ENCODE results near the gene ZRANB1.

Gene ZRANB1

DNA sequence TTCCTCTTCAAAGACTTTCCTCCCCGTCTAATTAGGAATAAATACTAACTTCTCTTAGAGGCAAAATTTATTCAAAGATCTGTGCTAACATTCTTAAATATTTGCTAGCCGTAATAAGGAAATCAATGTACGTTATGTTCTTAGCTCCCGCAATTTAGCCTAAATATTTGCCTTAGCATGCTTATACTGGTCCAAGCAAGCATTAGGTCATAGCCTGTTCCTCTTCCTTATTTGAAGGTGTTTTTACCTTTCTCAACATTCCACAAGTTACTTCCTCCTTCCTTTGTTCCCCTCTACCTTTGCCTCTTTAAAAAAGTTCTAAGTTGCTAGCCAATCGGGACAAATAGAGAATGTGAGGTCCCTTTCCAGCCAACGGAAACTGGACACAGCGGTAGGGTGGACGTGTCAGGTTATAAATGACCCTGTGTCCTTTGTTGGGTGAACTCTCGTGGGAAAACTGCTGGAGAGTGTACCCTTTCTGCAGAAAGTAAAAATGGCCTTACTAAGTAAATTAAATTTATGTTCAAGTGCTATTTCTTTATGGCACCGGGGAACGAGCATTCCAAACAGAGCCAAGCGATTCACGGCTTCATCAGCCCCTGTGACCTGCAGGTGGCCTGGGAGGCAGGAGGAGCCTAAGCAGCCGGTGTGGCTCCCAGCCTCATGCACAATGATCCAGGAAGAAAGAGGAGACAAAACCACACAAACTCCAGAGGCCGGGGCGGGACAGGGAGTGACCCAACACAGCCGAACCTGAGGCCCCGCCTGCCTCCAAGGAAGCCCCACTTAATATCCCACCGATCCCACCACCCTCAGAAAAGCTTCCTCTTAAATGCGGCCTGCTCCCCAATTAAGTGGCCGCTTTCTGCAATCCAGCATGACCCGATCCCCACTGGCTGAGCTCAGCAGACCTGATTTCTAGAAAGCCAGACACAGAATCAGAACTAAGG lies 67.0 kb downstream of the ZRANB1 start:
- no peak for DNase-seq

DNA sequence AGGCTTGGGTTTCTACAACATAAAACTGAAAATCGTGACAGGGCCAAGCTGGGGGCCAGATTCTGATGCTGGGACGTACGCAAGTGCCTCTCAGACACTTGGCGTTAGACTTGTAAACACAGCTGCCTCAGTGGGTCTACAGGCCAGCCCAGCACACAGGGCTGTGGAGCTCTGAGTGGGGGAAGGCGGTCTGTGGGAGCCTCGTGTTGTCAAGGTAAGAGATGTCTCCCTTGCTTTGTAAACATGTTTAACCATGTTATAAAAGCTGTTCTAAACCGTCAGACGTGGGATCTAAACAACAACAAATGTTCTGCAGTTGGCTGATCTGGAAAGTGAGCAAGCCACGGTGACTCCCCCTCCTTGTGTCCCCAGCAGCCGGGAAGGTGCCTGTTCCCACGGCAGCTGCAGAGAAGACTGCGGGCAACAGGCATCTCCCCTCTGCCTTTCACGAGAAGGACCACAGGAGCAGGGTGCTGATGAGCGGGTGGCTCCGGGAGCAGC lies 67.8 kb downstream of the ZRANB1 start:
- DNase-seq = no peak

DNA sequence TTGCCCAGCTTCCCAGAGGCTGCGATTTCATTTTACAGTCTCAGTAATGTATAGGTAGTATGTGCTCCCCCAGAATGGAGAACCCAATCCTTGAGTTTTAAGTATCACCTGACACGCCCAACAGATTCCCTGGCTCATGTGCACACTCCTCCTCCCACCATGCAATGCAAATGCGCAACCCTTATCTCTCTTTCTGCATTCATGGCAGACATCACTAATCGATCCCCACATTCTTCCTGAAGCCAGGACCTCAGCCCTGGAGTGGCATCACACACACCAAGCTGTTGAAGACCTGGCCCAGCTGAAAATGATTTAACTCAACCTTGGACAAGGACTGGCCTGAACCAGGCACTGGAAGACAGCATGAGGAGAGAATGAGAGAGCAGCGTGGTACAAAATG lies 68.4 kb downstream of the ZRANB1 start:
- DNase-seq = no peak

DNA sequence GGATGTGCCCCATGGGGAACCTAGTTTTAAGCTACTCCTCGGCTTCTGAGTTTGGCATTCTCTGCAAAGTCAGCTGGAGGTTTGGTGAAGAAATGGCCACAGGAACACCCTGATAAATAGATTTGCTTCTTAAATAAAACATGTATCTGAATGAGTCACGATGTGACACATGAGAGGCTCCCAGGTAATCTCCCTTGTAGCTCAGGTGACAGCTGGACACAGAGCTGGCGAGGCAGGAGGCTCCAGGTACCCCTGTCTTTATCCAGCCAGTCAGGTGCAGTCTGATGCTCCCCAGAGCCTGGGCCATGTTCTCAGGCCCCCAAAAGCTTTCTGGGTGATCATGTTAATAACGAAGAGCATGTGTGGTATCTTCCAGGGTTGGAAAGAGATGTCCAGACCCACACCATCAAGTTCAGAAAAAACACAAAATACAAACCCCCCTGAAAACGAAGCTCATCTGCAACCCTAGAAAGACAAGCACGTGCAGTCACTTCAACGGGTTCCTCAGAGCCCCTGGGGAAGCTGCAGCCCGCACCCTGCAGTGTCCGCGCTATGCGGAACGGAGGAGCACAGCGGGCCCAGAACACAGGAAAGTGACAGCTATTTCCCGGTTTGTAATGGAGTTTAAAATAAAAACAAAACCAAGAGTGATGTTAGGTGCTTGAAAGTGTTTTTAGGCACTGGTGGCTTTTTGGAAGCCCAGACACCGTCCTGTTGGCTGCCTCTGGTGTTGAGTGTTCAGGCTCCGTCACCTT lies 69.4 kb downstream of the ZRANB1 start:
- no peak for DNase-seq

DNA sequence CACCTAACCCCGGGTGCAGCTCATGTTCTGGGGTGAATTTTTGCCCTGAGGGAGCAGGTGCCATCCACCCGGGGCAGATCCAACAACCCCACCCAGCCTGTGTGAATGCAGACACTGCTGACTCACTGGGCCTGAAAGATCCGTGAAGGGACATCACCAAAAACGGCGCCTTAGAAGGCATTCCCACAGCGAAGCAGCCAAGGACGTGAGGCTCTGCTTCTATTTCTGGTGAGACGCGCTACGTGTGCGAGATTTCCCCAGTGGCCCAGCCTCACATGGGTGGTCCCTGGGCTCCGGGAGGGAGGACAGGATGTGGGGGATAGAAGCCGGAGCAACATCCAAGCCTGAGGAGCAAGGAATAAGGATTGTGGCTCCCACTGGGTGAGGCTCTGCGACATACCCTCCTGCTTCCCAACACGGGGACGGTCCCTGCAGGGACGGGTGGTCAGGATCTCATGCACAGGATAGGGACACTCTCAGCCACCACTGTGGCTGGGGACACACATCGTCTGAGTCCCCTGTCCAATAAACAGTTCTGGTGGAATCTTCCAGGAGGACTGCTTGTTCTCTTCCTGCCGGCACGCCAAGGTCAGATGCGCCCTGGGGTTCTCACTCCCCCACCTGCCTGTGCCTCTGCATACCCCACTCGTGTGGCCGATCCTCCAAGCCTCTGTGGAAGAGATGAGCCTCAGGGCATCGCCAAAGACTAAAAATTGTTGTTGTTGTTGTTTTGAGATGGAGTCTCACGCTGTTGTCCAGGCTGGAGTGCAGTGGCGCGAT lies 70.2 kb downstream of the ZRANB1 start:
- no peak for DNase-seq

DNA sequence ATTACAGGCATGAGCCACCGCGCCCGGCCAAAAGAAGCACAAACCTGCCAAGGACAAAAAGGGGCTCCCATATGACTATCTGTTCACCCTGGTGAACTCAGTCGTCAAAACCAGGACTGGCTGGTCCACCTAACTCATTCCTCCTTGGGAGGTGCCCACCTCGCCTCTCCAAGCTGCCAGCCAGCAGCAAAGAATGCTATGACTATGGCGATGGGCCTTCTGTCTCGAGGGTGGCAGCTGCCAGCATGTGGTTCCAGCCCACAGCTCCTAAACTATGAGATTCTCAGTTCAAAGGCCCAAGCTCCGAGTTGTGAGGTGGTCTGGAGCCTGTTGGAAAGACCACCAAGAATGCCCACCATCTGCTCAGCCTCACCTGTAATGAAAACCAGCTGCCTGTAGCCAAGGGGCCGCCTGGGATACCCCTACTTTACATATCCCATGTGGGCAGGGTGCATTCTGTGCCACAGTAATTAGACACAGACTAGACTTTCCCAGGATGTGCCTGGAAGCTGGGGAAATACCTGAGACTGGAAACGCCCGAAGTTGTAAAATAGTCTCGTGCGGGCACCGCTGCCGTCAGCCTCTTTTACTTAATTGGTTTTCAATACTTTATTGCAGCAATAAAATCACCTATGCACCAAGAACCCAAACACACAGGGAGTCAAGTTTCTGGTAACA lies 71.1 kb downstream of the ZRANB1 start:
- no peak for DNase-seq

DNA sequence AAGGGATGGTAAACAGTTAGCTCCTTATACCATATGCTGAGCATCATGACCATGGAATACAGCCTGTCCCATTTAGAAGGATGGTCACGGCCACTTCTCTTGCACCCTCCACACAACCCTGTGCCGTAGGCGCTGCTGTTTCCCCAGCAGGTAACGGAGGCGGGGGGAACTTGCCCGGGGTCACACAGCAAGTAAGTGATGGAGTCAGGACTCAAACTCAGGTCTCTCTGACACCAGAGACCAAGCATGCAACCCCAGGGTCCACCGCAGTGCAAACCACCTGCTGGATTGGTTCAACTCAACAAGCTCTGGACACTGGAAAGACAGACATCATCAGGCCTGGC lies 71.6 kb downstream of the ZRANB1 start:
- DNase-seq = no peak

DNA sequence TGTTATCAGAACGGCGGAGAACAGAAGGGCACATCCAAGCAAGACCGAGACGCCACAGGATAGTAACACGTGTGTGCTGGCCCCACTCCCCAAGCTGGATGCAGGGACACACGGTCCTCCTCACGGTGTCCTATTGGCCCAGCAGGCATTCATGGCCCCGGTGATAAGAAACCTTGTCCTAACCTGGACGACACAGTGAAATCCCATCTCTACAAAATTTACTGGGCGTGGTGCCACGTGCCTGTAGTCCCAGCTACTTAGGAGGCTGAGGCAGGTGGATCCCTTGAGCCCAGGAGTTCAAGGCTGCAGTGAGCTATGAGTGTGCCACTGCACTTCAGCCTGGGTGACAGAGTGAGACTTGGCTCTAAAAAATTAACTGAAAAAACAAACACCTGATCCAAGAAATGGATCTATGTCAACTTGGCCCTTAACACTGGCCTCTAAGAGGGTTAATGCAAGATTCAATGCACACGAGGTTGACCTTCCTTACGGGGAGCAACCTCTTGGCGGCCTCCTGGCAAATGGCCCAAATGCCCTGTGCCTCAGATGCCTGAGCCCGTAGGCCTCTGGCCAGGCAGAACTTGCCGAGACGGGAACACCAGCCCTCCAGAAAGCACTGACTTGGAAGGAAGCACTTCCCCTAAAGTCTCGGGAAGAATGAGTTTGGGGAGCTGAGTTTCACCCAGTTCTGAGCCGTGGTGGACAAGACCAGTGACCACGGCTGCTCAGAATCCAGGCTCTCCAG lies 72.3 kb downstream of the ZRANB1 start:
- no peak for DNase-seq

DNA sequence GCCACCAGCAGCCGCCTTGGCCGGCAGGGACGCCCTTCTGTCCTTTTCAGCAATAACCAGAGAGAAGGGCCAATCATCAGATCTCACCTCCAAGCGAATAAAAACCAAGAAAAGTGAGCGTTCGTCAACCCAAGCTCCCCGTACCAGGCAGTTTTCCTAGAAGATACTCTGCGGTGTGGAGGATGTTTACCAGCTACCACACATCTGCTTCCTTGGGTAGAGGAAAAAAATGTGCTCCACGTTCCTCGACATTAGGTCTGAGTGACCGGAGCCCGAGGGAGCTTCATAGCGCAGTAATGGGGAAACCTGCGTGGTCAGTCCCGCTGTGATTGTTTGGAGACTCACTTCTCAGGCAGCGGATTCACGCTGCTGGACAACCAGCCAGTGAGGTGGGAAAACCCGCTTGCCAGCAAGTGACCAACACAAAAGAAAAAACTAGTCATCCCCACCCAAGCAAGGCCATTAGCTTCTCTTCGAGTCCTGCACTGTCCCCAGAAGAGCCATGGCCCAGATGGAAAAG lies 73.0 kb downstream of the ZRANB1 start:
- no peak for DNase-seq

DNA sequence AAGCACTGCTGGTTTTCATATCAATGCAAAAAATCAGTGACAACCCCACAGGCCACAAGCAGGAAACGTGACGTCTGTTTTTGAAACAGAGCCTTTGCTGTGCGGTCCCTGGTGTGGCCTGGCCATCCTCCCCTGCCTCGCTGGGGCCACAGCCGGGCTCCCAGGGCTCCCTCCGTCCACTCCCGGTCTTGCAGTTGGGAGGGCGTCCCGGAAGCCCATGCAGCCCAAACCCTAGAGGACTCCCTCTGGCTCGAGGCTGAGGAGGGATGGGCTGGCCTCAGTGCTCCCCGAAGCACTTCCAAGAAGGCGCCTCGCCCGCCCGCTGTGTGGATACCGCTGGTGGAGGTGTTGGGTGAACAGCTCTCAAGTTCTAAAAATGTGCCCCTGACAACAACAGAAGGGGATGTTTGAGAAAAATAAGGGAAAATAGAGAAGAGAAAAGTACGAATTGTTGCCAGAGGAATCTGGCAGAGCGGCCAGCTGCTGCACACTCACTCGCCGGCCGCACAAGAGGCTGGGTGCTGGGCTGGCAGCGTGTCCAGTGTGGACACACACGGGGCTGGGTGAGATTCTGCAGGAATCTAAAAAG lies 73.5 kb downstream of the ZRANB1 start:
- no peak for DNase-seq

DNA sequence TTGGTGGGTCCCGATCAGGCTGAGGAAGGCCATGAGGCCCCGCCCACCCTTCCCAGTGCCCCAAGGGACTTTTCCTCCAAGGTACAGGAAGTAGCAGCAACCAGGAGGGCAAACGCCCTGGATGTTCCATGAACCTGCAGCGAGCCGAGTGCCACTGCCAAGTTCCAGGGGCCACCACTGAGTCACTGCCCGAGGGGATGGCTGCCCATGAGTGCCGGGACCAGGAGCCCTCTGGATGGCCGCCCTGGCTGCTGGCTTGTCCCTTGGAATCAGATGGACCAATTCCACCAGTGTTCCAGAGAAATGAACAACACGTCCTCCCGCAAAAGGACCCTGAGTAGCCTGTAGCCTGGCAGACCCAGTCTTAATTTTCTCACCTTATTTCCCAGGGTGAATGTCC lies 74.2 kb downstream of the ZRANB1 start:
- no peak for DNase-seq

DNA sequence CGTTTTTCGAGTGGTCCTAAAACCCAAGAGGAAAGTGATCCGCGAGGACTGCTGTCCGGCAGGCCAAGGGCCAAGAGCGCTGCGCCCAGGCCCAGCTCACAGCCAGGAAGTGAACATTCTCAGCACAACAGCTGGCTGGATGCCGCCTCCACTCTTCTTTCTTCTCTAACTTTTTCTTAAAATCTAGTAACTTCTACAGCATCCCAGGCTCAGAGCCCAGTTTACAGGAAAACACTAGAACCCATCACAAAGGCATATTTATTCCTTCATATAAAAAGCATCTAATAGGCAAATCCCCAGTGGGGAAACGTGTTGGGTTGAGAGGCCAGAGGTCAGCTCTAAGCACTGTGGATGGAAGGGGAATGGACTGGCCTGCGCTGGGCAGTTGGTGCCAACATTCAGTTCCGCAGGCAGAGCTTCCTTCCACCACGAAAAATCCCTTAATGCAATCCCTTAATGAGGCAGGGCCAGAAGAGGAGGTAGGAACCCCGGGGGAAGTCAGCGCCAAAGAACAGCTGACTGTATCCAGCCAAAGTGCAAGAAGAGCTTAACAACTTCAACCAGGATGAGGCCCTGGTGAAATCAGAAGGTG lies 74.8 kb downstream of the ZRANB1 start:
- no peak for DNase-seq

DNA sequence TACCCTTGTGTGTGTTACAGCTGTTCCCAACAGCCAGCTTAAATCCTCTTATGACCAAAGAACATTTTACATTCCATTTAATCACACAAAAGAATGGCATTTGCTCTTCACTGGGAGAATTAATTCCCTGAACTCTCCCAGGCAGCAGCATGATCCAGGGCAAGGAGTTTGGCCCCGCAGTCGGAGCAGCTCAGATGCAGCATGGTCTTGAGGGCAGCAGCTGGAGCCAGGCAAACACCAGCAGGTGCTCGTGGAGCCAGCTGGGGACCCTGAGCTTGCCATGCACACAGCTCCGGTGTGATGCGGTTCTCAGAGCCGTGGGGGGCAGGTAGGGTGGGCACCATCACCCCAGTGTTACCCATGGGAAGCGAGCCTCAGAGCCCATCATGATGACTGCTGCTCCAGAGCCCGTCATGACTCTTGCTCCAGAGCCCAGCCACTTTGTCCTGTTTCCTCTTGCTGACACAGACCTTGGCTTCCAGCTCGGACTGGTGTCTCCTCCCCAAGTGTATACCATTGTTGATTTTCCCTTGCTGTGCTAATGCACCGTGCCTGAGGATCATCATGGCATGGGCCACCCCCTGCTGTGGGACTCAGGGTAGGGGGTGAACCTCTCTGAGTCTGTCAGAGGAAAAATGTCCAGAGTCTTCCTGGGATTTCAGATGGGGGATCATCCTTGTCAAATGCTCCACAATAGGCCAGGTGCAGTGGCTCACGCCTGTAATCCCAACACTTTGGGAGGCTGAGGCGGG lies 75.8 kb downstream of the ZRANB1 start:
- no peak for DNase-seq

DNA sequence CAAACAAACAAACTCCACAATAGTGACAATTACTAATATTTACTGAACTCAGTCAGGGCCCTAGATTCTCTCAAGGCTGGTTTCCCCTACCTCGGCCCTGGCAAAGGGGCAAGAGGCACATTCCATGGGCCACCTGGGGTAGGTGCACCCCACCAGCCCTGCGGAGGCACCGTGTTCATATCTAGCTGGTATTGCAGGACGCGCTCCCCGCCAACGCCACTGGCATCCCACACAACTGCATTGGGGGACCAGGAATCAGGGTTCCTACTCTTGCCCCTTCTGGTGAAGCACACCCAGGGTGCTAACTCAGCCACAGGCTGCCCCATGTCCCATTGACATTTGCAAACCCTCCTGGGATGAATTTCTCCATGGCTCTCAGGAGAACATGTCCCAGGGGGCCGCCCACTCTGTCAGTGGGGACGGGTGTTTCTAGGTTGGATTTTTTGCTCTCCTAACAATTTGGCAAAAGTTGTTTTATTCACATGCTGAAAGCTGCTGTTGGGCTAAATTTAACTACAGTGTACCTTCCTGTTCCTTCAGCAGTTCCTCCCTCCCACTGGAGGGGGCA lies 76.7 kb downstream of the ZRANB1 start:
- DNase-seq = no peak

DNA sequence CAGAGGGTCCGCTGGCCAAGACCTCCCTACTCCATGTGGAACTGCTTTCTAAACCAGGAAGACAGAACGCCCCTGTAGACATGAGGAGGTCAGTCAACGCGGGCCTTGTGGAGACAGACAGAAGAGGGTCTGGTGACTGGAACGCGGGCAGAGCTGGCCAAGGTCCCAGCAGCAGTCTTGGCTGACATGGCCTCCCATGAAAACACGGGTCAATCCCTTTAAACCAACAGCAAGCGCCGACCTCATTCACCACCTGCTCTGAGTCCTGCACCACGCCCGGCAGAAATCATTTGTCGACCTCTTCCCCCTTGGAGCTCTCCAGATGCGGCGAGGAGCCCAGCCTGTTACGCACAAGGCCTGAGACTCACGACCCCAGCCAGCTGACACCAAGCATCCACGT lies 78.5 kb downstream of the ZRANB1 start:
- DNase-seq = no peak

DNA sequence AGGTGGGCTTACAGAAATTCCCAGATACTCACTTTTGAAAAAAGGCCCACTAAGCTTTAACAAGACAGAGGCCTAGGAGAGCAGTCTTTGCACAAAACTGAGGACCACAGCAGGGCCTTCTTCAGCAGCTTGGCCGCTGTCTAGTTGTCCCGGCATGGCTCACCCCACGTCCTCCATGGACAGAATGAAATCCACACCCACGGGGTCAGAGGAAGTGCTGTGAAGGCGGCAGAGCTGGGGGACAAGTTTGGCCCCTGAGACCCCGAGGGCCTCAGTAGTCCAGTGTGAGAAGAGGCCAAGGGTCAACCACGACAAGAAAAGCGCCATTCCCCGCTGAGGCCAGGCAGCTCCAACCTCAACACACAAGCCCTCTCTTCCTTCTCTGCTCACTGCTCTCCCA lies 78.9 kb downstream of the ZRANB1 start:
- no peak for DNase-seq

DNA sequence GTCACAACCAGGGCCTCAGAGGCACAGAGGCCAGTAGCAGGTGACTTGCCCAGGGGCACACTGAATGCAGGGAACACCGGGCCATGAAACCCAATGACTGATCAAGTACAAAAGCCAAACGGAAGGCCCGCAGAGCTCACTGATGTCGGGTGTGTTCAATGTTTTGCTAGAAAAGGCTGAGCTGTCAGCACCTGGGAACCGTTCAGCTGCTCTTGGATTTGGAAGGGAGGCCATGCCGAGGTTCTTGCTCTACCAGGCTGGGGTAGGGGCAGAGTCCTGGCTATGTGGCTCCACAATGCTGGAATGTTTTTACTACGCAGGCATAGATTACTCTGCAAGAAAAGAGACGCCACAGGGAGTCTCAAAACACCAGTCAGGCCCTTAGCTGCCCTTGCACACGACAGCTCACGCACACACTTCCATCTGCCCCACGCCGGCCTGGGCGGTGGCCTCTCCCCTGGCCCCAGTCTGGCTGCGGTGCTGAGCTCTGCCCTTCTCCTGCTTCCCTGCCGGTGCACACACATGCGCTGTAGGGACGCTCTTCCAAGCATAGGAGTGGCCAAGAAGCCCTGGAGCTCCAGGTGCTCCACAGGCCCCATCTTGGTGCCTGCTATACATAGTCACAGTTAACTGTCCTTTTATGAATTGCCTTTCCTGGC lies 79.9 kb downstream of the ZRANB1 start:
- DNase-seq = no peak

DNA sequence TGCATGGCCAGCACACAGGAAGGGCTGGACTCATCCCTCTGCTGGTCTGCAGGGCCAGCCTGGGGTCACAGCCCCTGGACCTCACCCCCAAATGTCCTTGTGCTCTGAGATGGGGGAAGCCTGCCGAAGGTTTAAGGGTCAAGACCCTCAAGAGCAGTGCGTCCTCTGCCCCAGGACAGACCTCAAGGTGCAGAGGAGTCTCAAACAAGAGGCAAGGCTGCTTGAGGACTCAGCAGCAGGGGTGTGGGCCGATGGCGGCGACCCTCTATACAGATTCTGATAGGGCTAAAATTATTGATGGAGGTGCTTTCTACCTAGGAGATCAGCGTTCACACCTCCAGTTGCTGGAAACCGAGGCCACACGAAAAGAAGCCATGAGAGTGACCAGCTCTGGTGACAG lies 80.7 kb downstream of the ZRANB1 start:
- DNase-seq = no peak

DNA sequence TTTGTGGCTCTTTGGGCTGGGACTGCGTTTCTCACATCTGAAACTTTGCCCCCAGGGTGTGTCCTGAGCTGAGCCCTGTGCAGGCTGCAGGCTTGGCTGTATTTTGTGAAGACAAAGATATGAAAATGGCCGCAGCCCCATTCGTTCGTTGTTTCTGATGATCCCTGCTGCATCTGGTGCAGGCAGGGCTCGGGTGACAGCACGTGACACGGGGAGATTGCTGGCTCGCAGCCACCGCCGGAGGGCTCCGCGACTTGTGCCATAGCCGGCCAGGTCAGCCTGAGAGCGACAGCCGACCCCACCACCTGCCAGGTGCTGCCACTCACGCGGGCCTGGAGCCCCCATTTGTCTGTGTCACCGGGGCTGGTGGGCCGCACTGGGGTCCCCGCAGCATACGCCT lies 81.3 kb downstream of the ZRANB1 start:
- no peak for DNase-seq

Measured in DMS 273 treated with DMSO at 0.1 percent for 48 hours (cell line).